PFSK-1 (cell line): Measurements from ENCODE around the gene NEK10.

Experiments
- POLR2AphosphoS5 ChIP-seq: IDR thresholded peaks from 2 replicates; pipeline ENCODE4 v1.6.1; 2012; ENCODE audit warnings: low read depth, mild to moderate bottlenecking, control low read depth, low read length, moderate library complexity
- REST ChIP-seq, 2 experiments: IDR thresholded peaks; 2 replicates each; pipeline versions ENCODE4 v1.6.1 to v1.8.0; 2011 to 2012; ENCODE audit warnings: low read depth in 2 of 2, low read length in 2 of 2, control low read depth in 1 of 2, inconsistent platforms in 1 of 2, mild to moderate bottlenecking in 1 of 2, moderate library complexity in 1 of 2; ENCODE audit not compliant: insufficient read depth in 1 of 2
- TAF1 ChIP-seq: IDR thresholded peaks from 2 replicates; pipeline ENCODE4 v1.6.1; 2012; ENCODE audit warnings: low read length, control low read depth, borderline replicate concordance; ENCODE audit not compliant: insufficient read depth

GRCh38 chr3:27201492-27201891 lies 167.7 kb downstream of the NEK10 start:
- TF ChIP-seq TAF1, result no peak
- TF ChIP-seq POLR2AphosphoS5, result no peak
- TF ChIP-seq REST (IDR thresholded peaks at IDR 0.05; ENCODE audit: insufficient read depth in 1 of 2, low read depth in 2 of 2, low read length in 2 of 2), result no peak
